Testis (tissue), 2 donors: Measurements from ENCODE around the gene ING5.

Source experiments
- CTCF ChIP-seq, 3 experiments: fragments of 450-650 bp in 2 of 3; fragments of 200-600 bp in 1 of 3; sonication (generic) in 1 of 3; IDR thresholded peaks; one replicate each; pipeline ENCODE4 v1.5.1; 2016 to 2019; ENCODE audit warnings: antibody characterized with exemption in 3 of 3, mild to moderate bottlenecking in 2 of 3, moderate library complexity in 1 of 3
- POLR2A ChIP-seq: fragments of 450-650 bp; IDR thresholded peaks from one replicate; pipeline ENCODE4 v1.6.1; 2017; ENCODE audit warnings: antibody characterized with exemption, mild to moderate bottlenecking, moderate library complexity

- TF ChIP-seq CTCF (IDR thresholded peaks at IDR 0.05) = no peak
- no peak for TF ChIP-seq POLR2A
Measured at GRCh38 chr2:241658296-241658695, 43.5 kb upstream of the ING5 start.
